ENCODE measurements around the gene RAB30. TPM values are rescaled to one million over a fixed set of nuclear protein-coding genes. Genes with fewer than 3 reads are reported as not detected.

Gene RAB30
- total and polyA plus RNA-seq, 12 donors, result 2.5 to 29.4 (median 21.7) TPM

DNA sequence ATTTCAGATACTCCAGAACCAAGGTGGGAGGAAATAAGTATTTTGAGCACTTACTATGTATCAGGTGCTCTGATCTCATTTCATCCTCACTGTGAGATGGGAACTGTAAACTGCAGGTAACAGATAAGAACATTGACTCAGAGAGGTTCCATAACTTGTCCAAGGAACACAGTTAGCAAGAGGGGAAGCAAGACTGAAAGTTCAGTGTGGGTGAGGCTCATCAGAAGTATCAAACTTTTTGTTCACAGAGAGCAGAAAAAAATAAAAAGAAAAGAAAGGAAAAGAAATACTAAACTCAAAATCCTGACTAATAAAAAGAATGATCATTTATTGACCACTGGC, 37.1 kb downstream of the RAB30 start:
- peaks cover 2 to 78% (median 58%) of the 10 kb centered on the region in 9 donors for H3K4me1 ChIP-seq
- no peaks in the 10 kb centered on the region for H3K27me3 ChIP-seq
- H3K9me3 ChIP-seq, result no peaks in the 10 kb centered on the region
- TF ChIP-seq, protein P1, sequence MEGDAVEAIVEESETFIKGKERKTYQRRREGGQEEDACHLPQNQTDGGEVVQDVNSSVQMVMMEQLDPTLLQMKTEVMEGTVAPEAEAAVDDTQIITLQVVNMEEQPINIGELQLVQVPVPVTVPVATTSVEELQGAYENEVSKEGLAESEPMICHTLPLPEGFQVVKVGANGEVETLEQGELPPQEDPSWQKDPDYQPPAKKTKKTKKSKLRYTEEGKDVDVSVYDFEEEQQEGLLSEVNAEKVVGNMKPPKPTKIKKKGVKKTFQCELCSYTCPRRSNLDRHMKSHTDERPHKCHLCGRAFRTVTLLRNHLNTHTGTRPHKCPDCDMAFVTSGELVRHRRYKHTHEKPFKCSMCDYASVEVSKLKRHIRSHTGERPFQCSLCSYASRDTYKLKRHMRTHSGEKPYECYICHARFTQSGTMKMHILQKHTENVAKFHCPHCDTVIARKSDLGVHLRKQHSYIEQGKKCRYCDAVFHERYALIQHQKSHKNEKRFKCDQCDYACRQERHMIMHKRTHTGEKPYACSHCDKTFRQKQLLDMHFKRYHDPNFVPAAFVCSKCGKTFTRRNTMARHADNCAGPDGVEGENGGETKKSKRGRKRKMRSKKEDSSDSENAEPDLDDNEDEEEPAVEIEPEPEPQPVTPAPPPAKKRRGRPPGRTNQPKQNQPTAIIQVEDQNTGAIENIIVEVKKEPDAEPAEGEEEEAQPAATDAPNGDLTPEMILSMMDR (IDR thresholded peaks at IDR 0.05), result no peak
- peak overlapping the region in 6 of 10 donors; percentile 24 to 47 (median 44) for H3K4me3 ChIP-seq
- intact Hi-C loops (cut with DNase I), result loop anchor here in 4 of 10 donors (1.0 to 10.0 kb wide), 4 partner anchors 36 to 50 kb away; partner anchors contain the start of gene RAB30 (in 3 of the 4)
- ATAC-seq, result peak in 2 of 8 donors; percentile 5 to 9
- H3K27ac ChIP-seq, result peak overlapping the region; percentile 32 to 89 (median 80)
- DNase-seq, result no peak
- H3K36me3 ChIP-seq, result no peaks in the 10 kb centered on the region

DNA sequence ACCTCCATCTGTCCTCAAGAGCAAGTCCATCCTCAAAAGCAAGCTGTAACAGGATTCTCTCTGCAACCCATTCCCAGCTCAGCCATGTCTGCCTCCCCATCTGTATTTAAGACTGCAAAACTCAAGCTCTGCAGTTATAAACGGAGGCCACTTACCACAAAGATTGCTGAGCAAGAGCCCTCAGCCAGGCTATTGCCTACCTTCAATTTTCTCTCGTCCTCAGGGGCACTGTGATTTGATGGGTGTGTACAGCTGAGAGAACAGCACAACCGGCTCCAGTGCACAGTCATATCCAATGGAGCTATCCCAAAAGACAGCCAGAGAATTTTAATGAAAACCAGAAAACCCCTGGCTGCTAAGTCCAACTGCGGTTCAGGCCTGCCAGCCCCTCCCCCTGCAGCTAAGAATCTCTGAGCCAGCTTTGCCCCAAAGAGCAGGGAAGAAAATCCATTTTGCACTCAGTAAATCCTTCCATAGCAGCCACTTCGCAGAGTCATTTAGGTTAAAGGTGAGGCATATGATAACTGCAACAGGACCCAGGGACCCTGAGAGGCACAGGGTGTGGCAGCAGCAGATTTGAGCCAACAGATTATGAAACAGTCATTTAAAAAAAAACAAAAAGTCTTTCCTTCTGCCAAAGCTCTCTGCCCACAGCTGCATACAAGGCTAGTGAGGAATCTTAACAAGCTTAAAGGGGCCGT, 37.6 kb downstream of the RAB30 start:
- TF ChIP-seq, protein P1 (IDR thresholded peaks at IDR 0.05), result no peak
- peak; percentile 24 to 30 for DNase-seq
- peaks cover 2 to 78% (median 58%) of the 10 kb centered on the region in 9 donors for H3K4me1 ChIP-seq

DNA sequence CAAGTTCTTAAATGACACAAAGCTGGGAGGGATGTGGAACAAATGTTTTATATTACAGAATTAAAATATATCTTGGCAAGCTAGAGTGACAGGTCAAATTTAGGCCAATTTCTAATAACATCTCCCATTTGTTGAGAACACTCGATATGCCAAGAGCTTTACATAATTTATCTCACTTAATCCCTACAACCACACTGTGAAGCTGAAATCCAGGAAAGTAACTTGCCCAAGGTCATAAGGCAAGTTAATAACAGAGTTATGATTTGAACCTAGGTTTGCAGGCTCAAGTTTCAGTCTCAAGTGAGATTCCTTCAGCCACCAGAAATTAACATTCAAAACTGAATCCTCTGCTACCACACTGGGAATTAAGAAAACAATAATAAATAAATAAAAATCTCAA, 38.3 kb downstream of the RAB30 start:
- no peak for ATAC-seq
- Histone ChIP-seq H3K27me3 (no peaks in the 10 kb centered on the region), H3K4me1 (peaks cover 2 to 75% (median 58%) of the 10 kb centered on the region in 9 donors), H3K36me3 (no peaks in the 10 kb centered on the region), H3K27ac (peak overlapping the region; percentile 32 to 89 (median 80)), H3K9me3 (no peaks in the 10 kb centered on the region), H3K4me3 (peak overlapping the region in 9 of 10 donors; percentile 24 to 47 (median 41))
- TF ChIP-seq, protein P1 (IDR thresholded peaks at IDR 0.05), result no peak
- intact Hi-C loops (cut with DNase I), result loop anchor here in 2 of 10 donors (5.0 to 10.0 kb wide), 2 partner anchors 39 to 49 kb away; partner anchors contain the start of gene RAB30 (in 1 of the 2)
- WGBS, 2 donors, result 34 to 40% methylated on average over 1 of the region's 1 CpG
- no peak for DNase-seq

More for the DNA sequence above, 37.6 kb downstream of the RAB30 start:
- no peaks in the 10 kb centered on the region for H3K9me3 ChIP-seq
- intact Hi-C loops (cut with DNase I), result loop anchor here in 4 of 10 donors (1.0 to 10.0 kb wide), 4 partner anchors 37 to 49 kb away; partner anchors contain the start of gene RAB30 (in 3 of the 4)
- no peaks in the 10 kb centered on the region for H3K36me3 ChIP-seq
- 11% methylated on average over 6 of the region's 6 CpGs for WGBS, 2 donors
- H3K27ac ChIP-seq, result peak overlapping the region; percentile 32 to 89 (median 80)
- peak overlapping the region; percentile 8 to 47 (median 40) for H3K4me3 ChIP-seq
- ATAC-seq, result peak; percentile 83 to 92 (median 90)
- H3K27me3 ChIP-seq, result no peaks in the 10 kb centered on the region

DNA sequence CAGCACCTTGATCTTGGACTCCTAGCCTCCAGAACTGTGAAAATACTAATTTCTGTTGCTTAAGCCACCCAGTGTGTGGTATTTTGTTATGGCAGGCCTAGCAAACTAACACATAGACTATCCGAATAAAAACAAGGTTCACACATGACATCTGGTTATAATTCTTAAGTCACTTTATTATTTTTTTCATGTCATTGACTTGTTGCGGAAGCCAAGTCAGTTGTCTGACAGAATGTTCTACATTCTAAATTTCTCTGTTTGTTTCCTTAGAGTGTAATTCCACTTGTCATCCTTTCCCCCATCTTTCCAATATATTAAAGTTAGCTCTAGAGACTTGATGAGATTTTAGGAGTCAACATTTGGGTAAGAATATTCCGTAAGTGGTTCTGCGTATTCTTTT, 40.6 kb downstream of the RAB30 start:
- H3K4me3 ChIP-seq, result no peak overlapping the region
- 88 to 89% methylated on average over 4 of the region's 4 CpGs for WGBS, 2 donors
- H3K27me3 ChIP-seq, result no peaks in the 10 kb centered on the region
- no peaks in the 10 kb centered on the region for H3K9me3 ChIP-seq
- DNase-seq, result no peak
- intact Hi-C loops (cut with DNase I), result loop anchor here in 2 of 10 donors (5.0 to 10.0 kb wide), 2 partner anchors 41 to 46 kb away; partner anchors contain the start of gene RAB30 (in 1 of the 2)
- no peaks in the 10 kb centered on the region for H3K36me3 ChIP-seq
- TF ChIP-seq, protein P1 (IDR thresholded peaks at IDR 0.05), result no peak
- no peak for ATAC-seq
- peak overlapping the region in 2 of 10 donors; percentile 12 to 22 for H3K27ac ChIP-seq
- peaks cover 2 to 71% (median 49%) of the 10 kb centered on the region in 9 donors for H3K4me1 ChIP-seq

All from heart right ventricle (tissue), 16 donors.